GM19438 (cell line): Measurements from ENCODE around the gene CLIC6.

Experiments
- ATAC-seq: cut with Tn5 transposase; IDR thresholded peaks from one replicate; pipeline ENCODE4 v1.9.1; 2021; ENCODE audit warnings: low read depth; ENCODE audit not compliant: unreplicated experiment

The CLIC6 gene

GRCh38 chr21:34722684-34723300, 54.0 kb downstream of the CLIC6 start:
- ATAC-seq = no peak

GRCh38 chr21:34724131-34724856, 55.5 kb downstream of the CLIC6 start:
- ATAC-seq = no peak

DNA sequence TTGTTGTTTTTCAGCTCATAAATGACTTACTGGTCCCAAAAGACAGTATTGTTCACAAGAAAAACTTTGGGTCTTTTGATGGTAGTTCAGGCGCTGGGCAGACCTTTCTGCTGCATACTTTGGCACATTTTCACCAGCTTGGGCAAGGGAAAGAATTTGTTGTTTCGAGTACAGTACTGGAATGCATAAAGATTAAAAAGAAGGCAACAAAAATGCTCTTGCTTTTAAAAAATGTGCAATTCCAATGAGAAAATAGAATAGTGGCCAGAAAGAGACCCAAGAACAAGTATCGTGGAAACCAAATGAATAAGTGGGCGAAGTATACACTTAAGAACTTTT, 56.0 kb downstream of the CLIC6 start:
- ATAC-seq = no peak

DNA sequence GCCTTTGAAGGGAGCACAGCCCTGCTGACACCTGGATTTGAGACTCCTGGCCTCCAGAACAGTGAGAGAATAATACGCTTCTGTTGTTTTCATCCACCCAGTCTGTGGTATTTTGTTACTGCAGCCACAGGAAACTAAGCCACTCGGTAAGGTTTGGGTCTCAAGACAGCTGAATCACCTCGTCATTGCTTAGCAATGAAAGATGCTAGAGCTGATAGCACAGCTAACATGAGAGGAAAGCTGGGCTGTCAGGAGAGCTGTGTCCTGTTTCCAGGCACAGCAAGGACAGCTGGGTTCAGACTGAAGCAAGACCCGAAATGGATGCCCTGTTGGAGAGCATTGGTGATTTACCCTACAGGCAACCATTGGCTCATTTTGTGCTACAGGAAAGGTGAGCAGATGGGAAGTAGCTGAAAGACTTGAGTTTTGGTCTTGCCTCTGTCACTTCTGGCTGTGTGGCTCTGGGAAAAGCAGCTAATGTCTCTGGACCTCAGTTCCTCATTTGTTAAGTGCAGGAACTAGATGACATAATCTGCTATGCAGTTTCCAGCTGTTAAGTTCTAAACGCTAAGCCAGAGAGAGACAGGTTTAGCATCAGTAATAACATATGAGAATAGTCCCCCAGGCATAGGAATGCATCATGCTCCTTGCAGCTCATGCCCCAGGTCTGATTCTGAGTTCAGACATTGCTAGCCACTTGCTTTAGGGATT, 58.0 kb downstream of the CLIC6 start:
- no peak for ATAC-seq

- ATAC-seq = no peak
Observed at GRCh38 chr21:34728479-34728878, 59.7 kb downstream of the CLIC6 start.

GRCh38 chr21:34730194-34730593, 61.4 kb downstream of the CLIC6 start:
- ATAC-seq = no peak

- ATAC-seq = no peak
Observed at GRCh38 chr21:34730756-34731445, 62.1 kb downstream of the CLIC6 start.

- ATAC-seq = no peak
Observed at GRCh38 chr21:34732388-34732821, 63.6 kb downstream of the CLIC6 start.

DNA sequence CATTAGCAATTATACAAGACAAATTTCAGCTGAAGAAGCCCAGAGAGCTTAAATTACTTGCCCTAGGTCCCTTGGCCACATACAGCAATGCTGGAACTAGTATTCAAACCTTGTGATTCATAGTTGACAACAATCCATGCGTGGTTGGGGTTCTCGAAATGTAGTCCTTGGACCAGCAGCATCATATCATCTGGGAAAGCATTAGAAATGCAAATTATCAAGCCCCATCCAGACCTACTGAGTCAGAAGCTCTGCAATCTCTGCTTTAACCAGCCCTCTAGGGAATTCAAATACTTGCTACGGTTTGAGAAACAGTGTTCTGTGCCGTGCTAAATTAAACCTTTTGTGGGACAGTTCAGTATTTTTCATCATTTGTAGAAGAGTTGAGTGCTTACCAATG, 65.1 kb downstream of the CLIC6 start:
- no peak for ATAC-seq

DNA sequence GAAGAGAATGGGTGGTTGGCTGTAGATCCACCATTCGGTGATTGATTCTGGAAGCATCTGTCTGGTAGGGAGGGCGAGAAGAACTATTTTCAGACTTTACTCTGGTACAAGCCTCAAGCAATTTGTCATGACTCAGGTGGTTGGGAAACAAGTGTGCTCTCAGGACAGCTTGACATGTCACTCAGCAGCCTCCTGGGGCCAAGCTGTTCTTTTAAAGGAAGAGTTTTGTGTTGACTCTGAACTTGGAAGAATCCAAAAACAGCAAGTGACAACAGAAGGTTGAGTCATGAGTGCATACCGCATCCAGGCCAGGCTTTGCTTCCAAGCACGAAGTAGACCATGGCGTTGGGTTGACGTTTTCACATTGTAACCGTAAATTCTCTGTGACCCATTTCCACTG, 65.9 kb downstream of the CLIC6 start:
- no peak for ATAC-seq

DNA sequence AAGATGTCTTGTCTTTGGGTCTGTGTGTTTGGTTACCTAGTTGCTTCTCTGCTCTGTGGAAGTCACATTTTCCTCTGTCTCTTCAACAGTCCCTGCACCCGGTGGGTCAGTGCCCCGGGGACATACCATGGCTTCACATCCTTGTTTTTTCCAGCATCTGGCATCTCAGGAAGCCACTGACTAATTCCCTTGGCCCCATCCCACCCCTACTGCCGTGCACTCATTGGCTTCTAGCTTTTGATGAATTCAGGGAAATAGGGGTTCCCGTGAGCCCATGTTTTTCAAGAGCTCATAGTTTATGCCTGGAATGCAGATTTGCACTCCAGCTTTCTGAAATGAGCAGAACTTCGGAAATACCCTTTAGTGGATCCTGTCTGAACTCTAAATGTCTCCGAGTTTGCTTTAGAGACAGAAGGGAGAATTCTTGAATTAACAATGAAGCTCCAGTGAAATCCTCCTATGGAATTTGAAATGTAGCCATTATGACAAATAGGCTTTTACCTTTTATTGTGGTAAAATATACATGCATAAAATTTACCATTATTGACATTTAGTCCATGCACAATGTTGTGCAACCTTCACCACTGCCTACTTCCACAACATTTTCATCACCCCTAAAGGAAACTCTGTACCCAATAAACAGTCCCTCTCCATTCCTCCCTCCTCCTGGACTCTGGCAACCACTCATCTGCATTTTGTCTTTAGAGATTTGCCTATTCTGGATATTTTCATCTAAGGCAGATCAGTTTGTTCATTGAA, 67.5 kb downstream of the CLIC6 start:
- no peak for ATAC-seq

DNA sequence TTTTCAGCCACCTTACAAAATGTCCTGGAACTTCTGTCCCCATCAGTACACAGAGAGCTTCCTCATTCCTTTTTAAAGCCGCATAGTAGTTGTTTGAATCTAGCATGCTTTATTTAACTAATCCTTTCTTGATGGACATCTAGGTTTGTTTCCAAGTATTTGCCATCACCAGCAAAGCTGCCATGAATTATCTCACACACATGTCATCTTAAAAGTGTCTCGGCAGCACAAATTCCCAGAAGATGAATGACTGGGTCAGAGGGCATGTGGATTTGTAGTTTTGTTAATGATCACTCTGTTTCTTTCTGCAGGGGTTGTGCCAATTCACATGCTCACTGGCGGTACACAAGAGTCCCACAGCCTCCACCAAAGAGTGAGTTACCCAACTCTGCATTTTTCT, 68.3 kb downstream of the CLIC6 start:
- ATAC-seq = no peak

GRCh38 chr21:34740198-34740597, 71.4 kb downstream of the CLIC6 start:
- no peak for ATAC-seq

DNA sequence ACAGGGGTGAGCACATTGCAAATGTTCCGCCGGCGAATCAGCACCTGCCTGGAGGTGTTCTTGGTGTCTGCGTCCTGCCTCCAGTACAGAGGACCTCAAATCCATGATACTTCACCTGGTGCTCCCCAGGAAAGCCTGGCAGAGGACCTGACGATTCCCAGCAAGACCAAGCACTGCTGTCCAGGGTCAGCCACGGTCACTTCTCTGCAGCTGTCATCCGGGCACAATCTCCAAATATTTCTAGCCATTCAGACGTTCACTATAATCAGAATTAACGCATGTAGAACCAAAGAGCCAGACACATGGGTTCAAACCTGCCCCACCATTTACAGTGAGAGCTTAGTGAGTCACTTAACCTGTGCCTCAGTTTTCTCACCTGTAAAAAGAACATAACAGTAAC, 74.5 kb downstream of the CLIC6 start:
- ATAC-seq = no peak

DNA sequence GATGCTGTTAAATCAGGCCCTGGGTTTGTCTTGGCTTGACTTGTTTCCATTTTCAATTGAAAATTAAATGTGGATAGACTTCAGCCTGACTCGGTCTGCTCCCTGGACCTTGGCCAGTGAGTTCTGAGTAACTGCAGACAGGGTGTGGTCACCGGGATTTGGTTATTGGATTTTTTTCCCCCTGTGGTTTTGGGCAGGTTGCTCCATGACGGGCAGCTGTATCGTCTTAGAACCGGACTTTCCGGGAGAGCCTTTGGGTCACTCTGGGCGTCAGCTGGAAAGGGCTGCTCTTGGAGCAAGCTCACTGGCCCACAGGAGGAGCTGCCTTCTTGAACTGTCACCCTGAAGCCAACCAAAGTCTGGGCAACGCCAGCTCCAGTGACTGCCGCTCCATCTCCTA, 75.0 kb downstream of the CLIC6 start:
- ATAC-seq = no peak

GRCh38 chr21:34744801-34745200, 76.0 kb downstream of the CLIC6 start:
- no peak for ATAC-seq

DNA sequence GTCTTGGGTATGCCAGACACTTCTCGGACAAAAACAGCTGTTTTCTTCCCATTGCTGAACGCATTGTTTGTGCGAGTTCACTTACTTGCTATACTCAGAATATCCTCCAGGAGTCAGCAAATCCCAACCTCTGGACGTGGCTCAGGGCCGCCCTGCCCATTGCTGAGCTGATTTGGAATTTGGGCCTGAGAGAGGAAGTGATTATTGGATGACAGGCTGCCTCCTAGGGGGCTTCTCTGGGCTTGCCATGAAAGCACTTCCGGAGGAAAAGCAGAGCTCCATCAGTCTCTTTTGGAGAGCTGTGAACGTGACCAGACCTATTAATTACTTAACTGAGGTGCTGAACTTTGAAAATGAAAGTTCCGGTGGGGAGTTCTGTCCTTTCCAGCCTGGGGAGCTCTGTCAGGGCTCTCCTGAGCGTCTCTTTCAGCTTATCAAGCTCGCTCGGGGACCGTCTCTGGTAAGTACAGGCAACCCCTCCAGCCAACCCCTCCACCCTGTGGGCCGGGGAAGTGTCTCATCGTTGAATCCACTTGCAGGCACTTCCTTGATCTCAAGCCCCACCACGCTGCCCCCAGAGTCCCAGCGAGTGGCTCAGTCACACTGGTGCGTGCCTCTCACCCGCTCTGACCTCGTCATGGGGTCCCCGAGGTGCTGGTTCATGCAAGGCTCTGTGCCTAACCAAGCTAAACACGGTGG, 76.9 kb downstream of the CLIC6 start:
- ATAC-seq = peak; percentile 81

DNA sequence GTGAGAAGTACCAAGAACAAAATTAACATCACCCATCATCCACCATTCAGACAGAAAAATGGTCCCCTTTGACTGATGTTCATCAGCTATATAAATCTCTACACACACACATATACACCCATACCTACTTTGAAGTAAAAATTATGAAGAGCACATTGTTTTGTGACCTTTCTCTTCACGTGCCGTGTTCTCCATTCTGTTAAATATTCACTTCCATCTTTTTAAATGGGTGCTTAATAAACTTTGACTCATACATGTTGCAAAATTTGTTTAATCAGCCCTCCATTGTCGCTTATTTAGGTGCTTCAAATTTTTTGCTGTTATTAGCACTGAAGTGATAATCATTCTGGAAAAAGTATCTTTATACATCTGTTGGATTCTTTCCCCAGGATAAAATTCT, 80.1 kb downstream of the CLIC6 start:
- ATAC-seq = no peak

- no peak for ATAC-seq
Observed at GRCh38 chr21:34754690-34755647, 86.2 kb downstream of the CLIC6 start.
